GM18526 (cell line): ENCODE results near the gene TMEFF2.

ENCODE experiments used
- POLR2A ChIP-seq: IDR thresholded peaks from 3 replicates; pipeline ENCODE4 v1.6.1; 2011; ENCODE audit not compliant: insufficient read length; ENCODE audit errors: extremely low read depth

Gene TMEFF2

GRCh38 chr2:191951832-191952231, 242.9 kb downstream of the TMEFF2 start:
- no peak for TF ChIP-seq POLR2A

GRCh38 chr2:191951376-191951775, 243.4 kb downstream of the TMEFF2 start:
- TF ChIP-seq POLR2A = no peak

GRCh38 chr2:191950132-191950874, 244.4 kb downstream of the TMEFF2 start:
- no peak for TF ChIP-seq POLR2A

DNA sequence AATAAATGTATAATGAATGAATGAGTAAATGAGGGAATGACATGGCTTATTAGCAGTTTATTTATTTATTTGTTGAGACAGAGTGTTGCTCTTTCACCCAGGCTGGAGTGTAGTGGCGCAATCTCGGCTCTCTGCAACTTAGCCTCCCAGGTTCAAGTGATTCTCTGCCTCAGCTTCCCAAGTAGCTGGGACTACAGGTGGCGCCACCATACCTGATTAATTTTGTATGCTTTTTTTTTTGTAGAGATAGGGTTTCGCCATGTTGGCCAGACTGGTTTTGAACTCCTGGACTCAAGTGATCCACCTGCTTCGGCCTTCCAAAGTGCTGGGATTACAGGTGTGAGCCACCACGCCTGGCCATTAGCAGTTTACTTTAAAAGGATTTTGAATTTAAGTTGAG, 247.5 kb downstream of the TMEFF2 start:
- no peak for TF ChIP-seq POLR2A

DNA sequence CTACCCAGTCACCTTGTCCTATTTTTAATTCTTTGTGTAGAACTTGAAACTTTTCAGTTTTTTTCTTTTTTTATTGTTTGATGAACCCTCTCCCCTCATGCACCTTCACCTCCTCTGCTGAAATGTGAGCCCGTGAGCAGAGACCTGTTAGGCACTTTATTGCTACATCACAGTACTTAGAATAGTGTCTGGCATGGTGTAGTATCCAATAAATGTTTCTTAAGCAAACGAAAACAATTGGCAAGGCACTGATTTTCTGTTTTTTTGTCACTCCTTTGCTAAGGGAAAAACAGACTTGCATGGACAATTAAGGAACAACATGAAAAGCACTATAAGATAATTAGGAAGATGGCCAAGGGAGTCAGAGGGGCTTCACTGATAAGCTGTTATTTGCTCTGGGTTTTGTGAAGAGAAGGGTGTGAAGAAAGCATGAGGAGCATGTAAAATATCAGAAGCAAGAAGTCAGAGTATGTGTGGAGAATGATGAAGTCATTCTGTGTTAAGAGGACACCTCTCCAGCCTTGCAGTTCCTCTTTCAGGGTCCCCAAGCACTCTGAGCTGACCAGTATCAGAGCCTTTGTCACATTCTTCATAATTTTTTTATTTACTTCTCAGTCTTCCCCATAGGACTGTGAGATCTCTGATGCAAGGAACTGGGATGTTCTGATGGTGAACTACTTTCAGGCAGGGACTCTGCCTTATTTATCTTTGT, 248.1 kb downstream of the TMEFF2 start:
- TF ChIP-seq POLR2A = no peak

DNA sequence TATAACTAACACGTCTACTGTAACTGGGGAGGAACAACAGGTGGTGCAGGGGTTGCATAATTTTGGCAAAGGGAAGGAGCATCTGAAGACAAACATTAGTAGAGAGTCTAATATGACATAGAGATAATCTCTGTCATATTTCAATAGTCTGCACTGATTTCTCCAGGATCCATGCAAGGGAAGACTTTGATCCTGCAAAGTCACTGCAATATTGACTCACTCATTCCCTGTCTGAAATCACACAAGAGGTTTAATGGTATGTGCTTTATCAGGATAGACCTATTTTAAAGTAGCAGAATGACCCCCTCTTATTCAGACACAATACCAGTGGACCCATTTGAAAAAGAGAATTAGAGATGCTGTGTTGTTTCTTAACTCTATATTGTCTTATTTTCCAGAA, 249.1 kb downstream of the TMEFF2 start:
- no peak for TF ChIP-seq POLR2A

GRCh38 chr2:191942739-191943103, 252.0 kb downstream of the TMEFF2 start:
- no peak for TF ChIP-seq POLR2A

- no peak for TF ChIP-seq POLR2A
These were observed 252.5 kb downstream of the TMEFF2 start for GRCh38 chr2:191942090-191942738.

DNA sequence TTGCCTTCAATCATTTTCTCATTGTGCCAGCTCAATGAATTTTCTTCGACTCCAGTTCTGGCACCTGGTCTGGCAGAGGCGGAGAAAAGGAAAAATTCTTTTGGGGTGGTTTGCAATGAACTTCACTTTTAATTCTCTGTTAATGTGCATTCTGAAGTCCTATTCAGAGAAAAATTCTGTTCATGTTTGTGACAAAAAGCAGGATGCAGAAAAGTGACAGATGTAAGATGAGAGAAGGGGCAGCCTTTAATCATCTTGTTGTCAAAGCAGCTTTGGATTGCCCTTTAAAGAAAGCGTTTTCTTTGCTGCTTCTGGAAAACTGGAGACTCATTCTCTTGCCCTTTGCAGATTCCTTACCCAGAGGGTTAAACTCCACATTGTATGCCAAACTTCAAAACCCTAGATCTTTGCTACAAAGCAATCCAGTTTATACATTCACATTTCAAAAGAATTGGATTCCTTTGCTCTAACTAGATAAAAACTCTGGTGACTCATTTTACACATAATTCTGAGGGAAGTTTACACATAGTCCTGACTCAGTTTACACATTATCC, 253.3 kb downstream of the TMEFF2 start:
- TF ChIP-seq POLR2A = no peak

DNA sequence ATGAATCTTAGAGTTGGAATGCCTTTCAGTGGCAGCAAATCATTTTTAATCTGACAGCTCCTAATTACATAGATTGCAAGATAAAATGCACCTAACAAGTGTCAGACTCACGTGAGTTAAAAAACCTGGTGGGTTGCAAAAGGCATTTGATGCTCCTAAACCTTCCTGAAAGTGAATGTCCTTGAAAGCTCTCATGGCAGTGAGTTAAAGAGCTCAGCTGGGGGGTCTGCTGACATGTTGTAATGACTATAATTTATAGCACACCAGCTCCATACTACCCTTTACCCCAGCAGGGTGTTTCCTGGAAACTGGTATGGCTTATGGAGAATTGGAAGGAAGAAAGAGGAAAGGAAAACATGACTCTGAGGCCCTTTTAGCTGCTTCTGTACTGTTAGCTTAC, 256.0 kb downstream of the TMEFF2 start:
- no peak for TF ChIP-seq POLR2A

GRCh38 chr2:191936882-191937405, 257.8 kb downstream of the TMEFF2 start:
- TF ChIP-seq POLR2A = no peak

DNA sequence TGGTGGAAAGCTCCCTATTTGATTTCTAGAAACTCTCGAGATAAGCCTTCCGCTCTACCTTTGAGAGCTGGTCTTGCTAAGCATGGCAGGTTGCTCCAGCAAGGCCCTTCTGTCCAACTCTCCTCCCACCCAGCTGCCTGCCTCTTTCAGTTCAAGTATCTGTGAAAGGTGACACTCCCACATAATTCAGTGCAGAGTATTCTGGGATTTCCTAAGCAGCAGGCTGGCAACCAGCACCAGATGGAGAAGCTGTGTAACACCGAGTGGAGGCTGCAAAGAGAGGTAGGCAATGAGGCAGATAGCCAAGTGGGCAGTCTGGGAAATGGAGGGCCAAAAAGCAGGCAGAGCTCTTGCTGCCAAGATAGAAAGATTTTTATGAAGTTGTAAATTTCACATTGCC, 259.5 kb downstream of the TMEFF2 start:
- TF ChIP-seq POLR2A = no peak

GRCh38 chr2:191933307-191934105, 261.2 kb downstream of the TMEFF2 start:
- no peak for TF ChIP-seq POLR2A

- no peak for TF ChIP-seq POLR2A
These were observed 262.4 kb downstream of the TMEFF2 start for GRCh38 chr2:191932286-191932685.

- TF ChIP-seq POLR2A = no peak
These were observed 263.4 kb downstream of the TMEFF2 start for GRCh38 chr2:191931329-191931728.
